Activated CD4-positive, alpha-beta T cell treated with anti-CD3 and anti-CD28 coated beads, Interleukin-2, amount 50 U/mL, for 48 hours (primary cell): Measurements from ENCODE around the gene TMEM248.
A peak's percentile ranks its signal among the peaks of the same experiment; 100 is the strongest.
"Not testable (repeated sequence)": the region's sequence is repeated elsewhere in the genome, so short reads cannot be mapped to it uniquely, and the experiment has no call there.

ENCODE experiments used
- DNase-seq, 2 experiments: peaks; one replicate each; pipeline ENCODE4 v3.0.0-alpha.2; 2020

TMEM248 gene, protein sequence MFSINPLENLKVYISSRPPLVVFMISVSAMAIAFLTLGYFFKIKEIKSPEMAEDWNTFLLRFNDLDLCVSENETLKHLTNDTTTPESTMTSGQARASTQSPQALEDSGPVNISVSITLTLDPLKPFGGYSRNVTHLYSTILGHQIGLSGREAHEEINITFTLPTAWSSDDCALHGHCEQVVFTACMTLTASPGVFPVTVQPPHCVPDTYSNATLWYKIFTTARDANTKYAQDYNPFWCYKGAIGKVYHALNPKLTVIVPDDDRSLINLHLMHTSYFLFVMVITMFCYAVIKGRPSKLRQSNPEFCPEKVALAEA

DNA sequence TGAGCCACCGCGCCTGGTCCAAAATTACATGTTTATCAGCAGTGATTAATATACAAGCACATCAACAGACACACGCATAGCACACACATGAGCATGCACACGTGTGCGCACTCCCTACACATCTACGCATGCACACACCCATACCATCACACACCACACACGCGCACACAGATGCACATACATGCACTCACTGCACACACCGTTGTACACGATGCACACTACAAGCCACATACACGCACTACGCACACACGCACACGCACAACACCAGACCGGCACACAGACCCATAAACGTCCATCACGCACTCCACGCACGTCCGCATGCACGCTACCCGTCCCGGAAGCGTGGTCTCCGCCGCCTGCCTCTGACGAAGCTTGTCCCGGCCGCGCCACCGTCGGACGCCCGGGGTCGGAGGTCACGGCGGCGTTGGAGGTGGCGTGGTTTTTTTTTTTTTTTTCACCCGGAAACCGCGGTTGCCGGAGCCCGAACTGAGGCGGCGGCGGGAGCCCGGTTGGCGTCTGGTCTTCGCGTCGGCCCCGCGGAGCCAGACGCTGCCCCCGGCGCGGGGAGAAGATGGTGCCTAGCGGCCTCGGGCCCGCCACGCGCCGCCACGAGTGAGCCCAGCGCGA, at the start of gene TMEM248:
Gene TMEM248, plus strand, starts transcription at position 457 of the 627 bp plus-strand sequence. CDS start 20,641 bp downstream, outside the sequence.
- DNase-seq = peak; percentile 93 to 94

DNA sequence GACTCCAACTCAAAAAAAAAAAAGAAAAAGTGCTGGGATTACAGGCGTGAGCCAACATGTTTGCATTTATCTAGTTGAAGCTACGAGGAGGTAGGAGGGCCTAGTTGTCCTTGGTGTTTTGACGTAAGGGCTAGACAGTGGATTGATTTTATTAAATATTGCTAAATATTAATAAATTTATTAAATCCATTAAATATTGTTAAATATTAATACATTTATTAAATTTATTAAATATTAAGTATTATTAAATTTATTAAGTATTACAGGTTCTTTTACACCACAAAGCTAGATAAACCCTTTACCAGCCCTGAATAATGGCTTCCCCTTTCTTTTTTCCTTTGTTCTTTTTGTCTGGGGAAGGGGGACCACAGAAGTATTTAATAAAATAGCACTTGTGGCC, 47.5 kb upstream of the TMEM248 start:
- DNase-seq = no peak

DNA sequence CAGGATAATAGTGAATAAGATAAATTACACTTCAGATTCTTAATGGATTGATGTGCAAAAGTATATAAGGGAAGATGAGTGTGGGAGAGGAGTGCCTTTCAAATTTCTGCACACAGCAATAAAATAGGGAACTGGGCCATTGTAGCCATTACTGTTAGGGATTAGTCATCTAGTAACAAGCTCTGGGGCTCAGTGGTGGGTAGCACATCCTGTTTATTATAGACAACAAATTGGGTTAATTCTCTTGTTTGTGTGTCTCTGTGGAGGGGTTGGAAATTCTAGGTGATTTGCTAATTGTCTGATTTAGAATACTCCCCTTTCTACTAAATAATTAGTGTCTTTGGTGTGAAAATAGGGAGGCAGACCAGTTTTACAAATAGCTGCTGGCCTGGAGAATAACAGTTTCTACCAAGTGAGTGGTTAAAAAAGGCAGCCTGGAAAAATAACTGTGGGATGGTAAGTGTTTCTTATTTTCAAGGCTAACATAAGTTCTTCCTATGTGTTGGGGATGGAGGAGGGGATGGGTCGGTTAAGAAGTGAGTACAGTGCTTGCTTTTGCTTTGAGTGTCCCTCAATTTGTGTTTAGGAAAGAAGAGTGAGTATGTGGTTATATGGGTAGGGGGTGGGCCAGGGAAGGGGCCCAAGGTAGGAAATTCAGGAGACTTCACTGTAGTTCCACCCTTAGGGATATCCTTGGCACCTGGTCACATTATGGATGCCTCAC, 43.3 kb upstream of the TMEM248 start:
- no peak for DNase-seq

DNA sequence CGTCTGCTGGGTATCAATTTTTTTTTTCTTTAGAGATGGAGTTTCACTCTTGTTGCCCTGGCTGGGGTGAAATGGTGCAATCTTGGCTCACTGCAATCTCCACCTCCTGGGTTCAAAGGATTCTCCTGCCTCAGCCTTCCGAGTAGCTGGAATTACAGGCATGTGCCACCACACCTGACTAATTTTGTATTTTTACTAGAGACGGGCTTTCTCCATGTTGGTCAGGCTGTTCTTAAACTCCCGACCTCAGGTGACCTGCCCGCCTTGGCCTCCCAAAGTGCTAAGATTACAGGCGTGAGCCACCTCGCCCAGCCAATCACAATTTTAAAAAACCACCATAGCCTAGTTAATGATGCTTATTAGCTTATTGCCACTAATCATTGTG, 42.7 kb upstream of the TMEM248 start:
- not testable (repeated sequence) for DNase-seq

DNA sequence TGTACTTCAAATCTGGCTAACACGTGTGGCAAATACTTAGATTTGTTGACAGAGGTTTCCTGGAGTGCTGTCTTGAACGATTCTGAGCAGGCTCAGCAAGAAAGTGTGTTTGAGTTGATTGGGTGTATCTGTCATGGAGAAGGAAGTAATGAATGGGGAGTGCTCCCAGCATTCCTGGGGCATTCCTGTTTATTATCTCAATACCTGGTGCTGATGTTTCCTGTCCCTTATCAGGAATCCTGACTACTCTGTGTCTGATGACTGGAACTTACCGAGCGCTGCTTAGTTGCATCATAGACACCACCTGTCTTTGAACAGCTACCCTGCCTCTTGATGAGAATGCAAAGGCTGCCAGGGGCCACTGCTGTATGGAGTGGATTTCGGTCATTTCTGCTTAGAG, 41.0 kb upstream of the TMEM248 start:
- DNase-seq = no peak

DNA sequence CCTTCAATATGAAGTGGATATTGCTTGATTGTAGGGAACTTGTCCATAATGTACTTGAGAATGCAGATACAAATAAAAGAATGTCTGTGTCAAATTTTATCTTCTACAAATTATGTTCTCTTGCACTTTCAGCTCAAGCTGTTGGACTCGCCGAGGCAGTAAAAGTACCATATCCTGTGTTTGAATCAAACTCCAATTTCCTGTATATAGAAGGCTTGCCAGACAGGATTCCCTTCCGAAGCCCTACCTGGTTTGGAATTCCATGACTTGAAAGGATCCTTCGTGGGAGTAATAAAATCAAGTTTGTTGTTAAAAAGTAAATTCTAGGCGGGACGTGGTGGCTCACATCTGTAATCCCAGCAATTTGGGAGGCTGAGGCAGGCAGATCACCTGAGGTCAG, 40.4 kb upstream of the TMEM248 start:
- not testable (repeated sequence) for DNase-seq

DNA sequence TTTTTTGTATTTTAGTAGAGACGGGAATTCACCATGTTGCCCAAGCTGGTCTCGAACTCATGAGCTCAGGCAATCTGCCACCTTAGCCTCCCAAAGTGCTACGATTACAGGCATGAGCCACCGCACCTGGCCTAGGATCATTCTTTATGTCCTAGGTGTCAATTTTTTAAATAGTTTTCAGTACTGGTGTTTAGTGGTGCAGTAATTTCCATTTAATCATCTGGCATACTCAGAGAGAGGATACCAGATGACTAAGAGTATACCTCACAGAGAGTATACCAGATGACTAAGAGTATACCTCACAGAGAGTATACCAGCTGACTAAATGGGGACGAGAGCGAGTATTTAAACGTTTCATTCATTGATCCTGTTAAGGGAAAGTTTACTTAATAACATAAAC, 37.3 kb upstream of the TMEM248 start:
- peak in 1 of 2 experiments; percentile 22 for DNase-seq

DNA sequence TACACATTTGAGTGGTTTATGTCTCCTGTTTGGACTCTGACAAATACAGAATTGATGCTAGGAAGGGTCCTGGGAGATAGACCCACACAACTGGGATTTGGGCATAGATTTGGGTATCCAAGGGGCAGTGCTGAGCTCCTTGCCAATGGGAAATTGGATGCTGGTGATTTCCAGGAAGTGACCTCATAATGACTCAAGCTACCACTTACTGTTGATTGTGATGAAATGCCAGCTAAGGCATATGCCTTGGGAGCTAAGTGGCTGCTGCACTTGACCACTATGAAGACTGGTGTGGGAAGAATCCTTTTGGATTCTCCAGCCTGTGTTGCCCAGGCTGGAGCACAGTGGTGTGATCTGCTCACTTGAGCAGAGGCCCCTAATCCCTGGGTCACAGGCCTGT, 36.5 kb upstream of the TMEM248 start:
- DNase-seq = not testable (repeated sequence)

DNA sequence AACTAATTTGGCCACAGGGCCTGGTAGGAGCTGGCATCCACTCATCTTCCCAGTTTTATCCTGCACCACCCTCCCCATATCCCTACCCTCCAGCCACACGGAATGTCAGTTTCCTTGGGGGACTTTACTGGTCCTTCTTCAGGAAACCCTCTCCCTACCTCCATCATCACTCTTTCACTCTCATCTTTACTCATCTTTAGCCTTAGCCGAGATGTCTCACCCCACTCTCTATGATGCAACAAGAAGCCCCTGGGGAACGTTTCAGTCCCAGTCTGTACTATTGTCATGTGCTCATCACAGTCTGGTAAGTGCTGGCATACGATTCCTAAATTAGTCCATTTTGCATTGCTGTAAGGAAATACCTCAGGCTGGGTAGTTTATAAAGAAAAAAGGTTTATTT, 34.9 kb upstream of the TMEM248 start:
- peak in 1 of 2 experiments; percentile 19 for DNase-seq

DNA sequence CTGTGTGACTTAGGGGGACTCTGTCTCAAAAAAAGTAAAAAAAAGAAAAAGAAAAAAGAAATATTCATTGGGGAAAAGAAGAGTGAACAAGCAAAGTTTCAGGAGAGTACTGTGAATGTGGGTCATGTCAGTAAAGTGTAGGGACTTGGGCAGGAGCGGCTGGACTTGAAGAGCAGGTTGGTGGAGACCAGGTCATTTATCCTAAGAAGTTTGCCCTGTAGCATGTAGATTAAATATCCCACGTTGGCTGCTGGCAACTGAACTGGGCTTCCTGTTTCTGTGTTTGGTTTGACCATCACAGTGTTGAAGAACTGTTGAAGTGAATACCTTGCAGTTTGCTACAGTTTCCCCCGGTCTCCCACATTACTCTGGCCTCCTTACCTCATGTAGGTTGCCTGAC, 32.8 kb upstream of the TMEM248 start:
- not testable (repeated sequence) for DNase-seq

DNA sequence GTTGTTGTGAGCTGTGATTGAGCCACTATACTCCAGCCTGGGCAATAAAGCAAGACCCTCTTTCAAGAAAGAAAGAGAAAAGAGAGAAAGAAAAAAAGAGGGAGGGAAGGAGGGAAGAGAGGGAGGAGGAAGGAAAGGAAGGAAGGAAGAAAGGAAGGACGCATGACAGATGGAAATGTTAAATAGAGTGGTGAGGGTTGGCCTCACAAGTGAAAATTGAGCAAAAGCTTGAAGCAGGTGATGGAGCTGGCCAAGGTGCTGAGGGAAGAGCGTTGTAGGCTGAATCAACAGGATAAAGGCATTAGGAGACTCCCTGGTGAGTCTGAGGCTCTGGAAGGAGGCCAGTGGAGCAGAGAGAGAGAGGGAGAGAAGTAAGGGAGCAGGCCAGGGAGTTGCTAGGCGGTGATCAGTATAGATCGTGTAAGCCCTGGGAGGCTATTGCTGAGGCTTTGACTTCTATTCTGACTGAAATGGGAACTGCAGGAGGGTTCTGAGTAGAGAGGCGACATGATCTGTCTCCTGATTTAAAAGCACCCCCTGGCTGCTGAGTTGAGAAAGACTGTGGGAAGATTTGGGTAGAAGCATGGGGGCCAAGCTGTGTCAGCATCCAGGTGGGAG, 26.5 kb upstream of the TMEM248 start:
- DNase-seq = no peak

DNA sequence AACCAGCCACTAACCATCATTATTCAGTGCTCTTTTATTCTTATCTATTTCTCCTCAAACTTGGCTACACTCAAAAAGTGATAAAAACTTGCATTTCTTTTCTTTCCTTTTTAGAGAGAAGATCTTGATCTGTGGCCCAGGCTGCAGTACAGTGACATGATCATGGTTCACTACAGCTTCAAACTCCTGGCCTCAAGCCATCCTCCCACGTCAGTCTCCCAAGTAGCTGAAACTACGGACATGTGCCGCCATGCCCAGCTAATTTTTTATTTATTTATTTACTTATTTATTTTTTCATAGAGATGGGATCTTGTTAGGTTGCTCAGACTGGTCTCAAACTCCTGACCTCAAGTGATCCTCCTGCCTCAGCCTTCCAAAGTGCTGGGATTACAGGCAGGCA, 24.6 kb upstream of the TMEM248 start:
- DNase-seq = no peak

DNA sequence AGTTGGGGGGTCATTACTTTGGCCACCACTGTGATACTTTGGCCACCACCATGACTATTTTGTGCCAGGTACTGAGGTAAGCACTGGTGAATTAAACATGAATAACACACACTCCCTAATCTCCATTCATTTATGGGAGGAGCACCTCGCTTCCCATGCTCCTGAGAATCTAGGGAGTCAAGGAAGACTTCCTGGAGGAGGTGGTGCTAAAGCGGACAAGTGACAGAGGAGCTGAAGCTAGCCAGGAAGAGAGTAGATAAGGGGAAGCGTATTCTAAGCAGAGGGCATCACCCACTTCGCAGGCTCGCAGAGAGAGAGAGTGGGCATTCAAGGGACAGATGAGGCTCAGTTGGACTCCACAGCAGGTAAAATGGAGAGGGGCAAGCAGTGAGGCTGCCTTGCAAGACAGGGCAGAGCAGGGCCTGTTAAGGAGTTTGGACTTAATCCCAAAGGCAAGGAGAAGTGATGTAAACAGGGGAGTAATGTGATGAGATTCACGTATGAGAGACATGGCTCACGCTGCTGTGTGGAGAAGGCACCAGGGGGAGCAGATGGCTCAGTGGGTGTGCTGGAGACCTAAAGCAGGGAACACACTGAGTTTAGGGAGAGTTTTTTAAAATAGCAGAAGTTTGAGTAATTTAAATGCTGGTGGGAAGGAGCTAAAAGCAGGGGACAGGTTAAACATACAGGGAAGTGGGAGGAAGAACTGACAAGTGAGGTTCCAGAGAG, 21.3 kb upstream of the TMEM248 start:
- no peak for DNase-seq

DNA sequence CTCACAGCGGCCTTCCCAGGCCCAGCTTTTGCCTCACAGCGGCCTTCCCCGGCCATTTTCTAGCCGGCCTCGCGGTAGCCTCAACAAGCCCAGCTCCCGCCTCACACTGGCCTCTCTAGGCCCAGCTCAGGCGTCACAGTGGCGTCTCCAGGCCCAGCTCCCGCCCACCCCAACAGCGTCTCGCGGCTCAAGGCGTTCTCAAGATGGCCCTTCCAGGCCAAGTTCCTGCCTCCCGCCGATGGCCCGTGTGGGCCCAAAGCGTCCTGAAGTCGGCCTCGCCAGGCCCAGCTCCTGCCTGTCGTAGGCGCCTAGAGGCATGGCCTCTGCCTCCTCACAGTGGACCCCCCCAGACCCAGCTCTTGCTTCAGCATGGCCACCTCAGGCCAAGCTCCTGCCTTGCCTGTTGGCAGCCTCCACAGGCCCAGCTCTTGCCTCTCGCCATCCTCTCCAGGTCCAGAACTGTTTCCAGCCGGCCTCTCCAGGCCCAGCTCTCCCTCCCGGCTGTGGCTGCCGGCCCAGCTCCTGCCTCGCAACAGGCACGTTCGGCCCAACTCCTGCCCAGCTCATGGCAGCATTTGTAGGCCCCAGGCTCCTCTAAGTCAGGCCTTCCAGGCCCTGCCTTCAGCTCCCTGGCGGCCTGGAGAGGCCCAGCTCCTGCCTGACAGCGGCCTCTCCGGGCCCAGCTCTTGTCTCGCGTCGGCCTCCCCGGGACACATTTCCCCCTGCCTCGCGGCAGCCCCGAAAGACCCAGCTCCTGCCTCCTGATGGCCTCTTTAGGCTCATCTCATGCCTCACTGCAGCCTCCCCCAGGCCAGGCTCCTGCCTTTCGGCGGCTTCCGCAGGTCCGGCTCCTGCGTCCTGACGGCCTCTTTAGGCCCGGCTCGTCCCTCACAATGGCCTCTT, 18.8 kb upstream of the TMEM248 start:
- no peak for DNase-seq

DNA sequence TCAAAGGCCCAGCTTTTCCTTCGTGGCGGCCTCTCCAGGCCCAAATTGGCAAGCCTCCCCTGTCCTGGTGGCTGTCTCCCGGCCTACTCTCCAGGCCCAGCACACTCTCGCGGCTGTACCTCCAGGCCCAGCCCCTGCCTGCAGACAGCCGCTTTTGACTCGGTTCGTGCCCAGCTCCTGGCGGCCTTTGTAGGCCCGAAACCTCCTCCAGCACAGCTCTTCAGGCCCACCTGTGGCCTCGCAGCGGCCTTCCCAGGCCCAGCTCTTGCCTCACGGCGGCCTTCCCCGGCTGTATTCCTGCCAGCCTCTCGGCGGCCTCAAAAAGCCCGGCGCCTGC, 18.2 kb upstream of the TMEM248 start:
- no peak for DNase-seq

DNA sequence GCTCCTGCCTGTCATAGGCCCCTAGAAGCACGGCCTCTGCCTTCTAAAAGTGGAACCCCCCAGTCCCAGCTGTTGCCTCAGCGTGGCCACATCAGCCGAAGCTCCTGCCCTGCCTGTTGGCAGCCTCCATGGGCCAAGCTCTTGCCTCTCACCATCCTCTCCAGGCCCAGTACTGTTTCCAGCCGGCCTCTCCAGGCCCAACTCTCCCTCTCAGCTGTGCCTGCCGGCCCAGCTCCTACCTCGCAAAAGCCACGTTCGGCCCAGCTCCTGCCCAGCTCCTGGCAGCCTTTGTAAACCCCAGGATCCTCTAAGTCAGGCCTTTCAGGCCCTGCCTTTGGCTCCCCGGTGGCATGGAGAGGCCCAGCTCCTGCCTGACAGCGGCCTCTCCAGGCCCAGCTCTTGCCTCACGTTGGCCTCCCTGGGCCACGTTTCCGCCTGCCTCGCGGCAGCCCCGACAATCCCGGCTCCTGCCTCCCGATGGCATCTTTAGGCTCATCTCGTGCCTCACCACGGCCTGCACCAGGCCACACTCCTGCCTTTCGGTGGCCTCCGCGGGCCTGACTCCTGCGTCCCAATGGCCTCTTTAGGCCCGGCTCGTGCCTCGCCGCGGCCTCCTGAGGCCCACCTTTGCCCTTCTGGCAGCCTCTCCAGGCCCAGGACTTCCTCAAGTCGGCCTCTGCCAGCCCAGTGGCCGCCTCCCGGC, 17.5 kb upstream of the TMEM248 start:
- DNase-seq = no peak

DNA sequence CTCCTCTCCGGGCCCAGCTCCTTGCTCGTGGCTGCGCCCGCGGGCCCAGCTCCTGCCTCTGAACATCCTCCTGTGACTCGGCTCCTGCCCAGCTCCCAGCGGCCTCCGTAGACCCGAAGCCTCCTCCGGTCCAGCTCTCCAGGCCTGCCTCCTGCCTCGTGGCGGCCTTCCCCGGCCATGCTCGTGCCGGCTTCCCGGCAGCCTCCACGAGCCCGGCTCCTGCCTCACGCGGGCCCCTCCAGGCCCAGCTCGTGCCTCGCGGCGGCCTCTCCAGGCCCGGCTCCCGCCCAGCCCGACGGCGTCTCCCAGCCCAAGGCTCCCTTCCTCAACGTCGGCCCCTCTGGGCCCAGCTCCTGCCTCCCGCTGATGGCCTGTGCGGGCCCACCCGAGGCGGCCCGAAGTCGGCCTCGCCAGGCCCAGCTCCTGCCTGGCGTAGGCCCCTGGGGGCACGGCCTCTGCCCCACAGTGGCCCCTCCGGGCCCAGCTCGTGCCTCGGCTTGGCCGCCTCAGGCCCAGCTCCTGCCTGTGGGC, 16.9 kb upstream of the TMEM248 start:
- DNase-seq = no peak

DNA sequence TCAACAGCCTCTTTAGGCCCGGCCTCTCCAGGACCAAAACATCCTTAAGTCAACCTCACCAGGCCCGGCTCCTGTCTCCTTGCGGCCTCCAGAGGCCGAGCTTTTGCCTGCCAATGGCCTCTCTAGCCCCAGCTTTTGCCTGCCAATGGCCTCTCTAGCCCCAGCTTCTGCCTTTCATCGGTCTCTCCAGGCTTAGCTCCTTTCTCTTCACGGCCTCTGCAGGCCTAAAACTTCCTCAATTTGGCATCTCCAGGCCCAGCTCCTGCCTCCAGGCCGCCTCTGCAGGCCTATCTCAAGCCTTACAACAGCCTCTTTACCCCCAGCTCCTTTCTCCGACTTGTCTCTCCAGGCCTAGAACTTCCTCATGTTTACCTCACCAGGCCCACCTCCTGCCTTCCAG, 15.7 kb upstream of the TMEM248 start:
- DNase-seq = no peak

DNA sequence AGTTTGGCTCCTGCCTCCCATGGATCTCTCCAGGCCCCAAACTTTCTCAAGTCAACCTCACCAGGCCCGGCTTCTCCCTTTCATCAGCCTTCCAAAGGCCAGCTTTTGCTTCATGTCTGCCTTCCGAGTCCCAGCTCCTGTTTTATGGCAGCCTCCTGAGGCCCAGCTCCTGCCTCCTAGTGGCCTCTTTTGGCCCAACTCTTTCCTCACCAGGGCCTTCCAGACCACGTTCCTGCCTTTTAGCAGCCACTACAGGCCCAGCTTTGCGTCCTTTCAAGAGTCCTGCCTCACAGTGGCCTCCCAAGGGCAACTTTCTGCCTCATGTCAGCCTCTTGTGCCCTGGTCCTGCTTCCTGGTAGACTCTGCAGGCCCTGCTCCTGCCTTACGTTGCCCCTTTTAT, 15.3 kb upstream of the TMEM248 start:
- no peak for DNase-seq

DNA sequence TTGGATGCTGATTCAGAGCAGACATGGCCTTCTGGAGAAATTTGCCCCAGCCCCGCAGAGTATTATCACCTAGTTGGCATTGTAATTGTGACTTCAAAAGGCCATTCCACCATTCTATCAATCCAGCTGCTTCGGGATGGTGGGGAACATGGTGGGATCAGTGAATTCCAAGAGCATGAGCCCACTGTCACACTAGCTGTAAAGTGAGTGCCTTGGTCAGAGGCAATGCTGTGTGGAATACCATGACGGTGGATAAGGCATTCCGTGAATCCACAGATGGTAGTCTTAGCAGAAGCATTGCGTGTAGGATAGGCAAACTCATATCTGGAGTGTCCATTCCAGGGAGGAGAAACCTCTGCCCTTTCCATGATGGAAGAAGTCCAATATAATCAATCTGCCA, 13.3 kb upstream of the TMEM248 start:
- no peak for DNase-seq

DNA sequence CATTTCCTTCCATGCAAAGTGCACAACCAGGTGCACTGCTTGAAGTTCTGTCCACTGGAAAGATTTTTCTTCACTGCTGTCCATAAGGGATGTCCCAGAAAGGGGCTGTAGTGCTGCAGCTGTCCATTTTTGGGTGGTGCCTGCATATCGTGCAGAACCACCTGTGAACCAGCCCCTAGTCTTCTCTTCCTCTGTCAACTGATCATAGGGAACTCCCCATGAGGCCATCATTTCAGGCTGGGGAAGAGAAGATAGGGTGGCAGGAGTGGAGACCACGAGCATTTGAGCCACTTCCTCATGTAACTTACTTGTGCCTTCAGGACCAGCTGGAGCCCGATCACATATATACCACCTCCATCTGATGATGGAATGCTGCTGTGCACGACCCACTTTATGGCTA, 12.4 kb upstream of the TMEM248 start:
- DNase-seq = not testable (repeated sequence)
